ENCODE results near the gene CAMK2G. TPM values are rescaled to one million over a fixed set of nuclear protein-coding genes. Genes with fewer than 3 reads are reported as not detected.

Gene CAMK2G
- total RNA-seq, 2 experiments from 2014 or later: 15.8 to 16.2 TPM

GRCh38 chr10:73796035-73796434 is 78.3 kb downstream of the CAMK2G start:
- ChIA-PET POLR2A (interaction anchor here (2.2 kb wide), 1 partner anchor 10 kb away, joined by 7 read pairs; the partner anchor contains the start of gene ZSWIM8), CTCF (interaction anchor here (0.8 to 1.3 kb wide), 2 partner anchors 10 to 27 kb away, joined by 3 to 5 read pairs; partner anchors contain the start of gene ZSWIM8)

DNA sequence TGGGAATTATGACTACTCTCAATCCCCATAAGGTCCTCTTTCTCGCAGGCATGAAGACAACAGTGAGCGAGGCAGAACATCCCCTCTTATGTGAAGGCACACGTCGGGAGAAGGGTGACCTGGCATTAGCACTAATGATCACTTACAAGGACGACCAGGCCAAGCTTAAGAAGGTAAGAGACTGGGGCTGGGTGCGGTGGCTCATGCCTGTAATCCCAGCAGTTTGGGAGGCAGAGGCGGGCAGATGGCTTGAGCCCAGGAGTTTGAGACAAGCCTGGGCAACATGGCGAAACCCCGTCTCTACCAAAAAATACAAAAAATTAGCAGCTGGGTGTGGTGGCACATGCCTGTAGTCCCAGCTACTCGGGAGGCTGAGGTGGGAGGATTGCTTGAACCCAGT is 78.9 kb downstream of the CAMK2G start:
- POLR2A ChIA-PET: interaction anchor here (0.6 to 2.2 kb wide), 2 partner anchors 10 to 19 kb away, joined by 7 read pairs; partner anchors contain the start of gene ZSWIM8
- CTCF ChIA-PET: interaction anchor here (0.8 to 1.3 kb wide), 2 partner anchors 10 to 26 kb away, joined by 3 to 5 read pairs; partner anchors contain the start of gene ZSWIM8

GRCh38 chr10:73793456-73793855 is 80.9 kb downstream of the CAMK2G start:
- CTCF ChIA-PET: no interaction called here

GRCh38 chr10:73791871-73792400 is 82.4 kb downstream of the CAMK2G start:
- ChIA-PET CTCF (no interaction called here), POLR2A (interaction anchor here (0.6 to 0.7 kb wide), 2 partner anchors 11 to 12 kb away, joined by 3 to 8 read pairs; no protein-coding TSS in a partner anchor)

More at GRCh38 chr10:73793456-73793855, 80.9 kb downstream of the CAMK2G start:
- POLR2A ChIA-PET: no interaction called here

GRCh38 chr10:73790886-73791625 is 83.3 kb downstream of the CAMK2G start:
- CTCF ChIA-PET: no interaction called here
- POLR2A ChIA-PET: no interaction called here

- CTCF ChIA-PET: interaction anchor here (1.2 kb wide), 1 partner anchor 11 kb away, joined by 3 read pairs; no protein-coding TSS in a partner anchor
Measured at GRCh38 chr10:73789659-73790055, 84.7 kb downstream of the CAMK2G start.

DNA sequence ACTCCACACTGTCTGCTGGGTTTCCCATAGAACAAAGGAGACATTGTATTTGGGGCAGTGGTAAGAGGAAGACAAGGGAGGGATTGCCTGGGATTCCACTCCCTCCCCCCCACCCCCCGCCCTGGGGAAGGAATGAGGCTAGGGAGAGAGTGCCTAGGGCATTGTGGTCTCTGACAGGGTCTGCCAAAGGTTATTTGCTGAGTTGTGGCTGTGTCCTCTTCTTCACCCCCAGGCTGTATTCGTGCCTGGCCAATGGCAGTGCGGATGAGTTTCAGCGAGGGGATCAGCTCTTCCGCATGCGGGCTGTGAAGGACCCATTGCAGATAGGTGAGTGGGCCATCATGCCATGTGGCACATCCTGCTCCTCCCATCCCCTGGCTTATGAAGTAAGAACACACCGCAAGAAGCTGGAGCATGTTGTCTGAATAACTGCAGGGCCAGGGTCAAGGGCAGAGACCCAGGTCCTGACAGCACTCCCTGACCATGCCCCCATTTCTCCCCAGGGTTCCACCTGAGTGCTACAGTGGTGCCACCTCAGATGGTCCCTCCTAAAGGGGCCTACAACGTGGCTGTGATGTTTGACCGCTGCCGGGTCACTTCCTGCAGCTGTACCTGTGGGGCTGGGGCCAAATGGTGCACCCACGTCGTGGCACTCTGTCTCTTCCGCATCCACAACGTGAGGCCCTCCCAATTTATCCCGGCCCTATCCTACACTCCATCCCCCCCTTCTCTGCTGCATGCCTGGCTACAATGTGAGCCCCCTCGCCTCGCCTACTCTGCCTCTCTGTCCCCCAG is 85.3 kb downstream of the CAMK2G start:
- ChIA-PET CTCF (interaction anchor here (1.2 to 1.3 kb wide), 2 partner anchors 10 to 17 kb away, joined by 3 read pairs; no protein-coding TSS in a partner anchor), POLR2A (interaction anchor here (0.5 to 0.6 kb wide), 2 partner anchors 10 to 387 kb away, joined by 3 to 4 read pairs; no protein-coding TSS in a partner anchor)

More at GRCh38 chr10:73789659-73790055, 84.7 kb downstream of the CAMK2G start:
- POLR2A ChIA-PET: interaction anchor here (0.5 to 0.6 kb wide), 2 partner anchors 10 to 387 kb away, joined by 3 to 4 read pairs; no protein-coding TSS in a partner anchor

DNA sequence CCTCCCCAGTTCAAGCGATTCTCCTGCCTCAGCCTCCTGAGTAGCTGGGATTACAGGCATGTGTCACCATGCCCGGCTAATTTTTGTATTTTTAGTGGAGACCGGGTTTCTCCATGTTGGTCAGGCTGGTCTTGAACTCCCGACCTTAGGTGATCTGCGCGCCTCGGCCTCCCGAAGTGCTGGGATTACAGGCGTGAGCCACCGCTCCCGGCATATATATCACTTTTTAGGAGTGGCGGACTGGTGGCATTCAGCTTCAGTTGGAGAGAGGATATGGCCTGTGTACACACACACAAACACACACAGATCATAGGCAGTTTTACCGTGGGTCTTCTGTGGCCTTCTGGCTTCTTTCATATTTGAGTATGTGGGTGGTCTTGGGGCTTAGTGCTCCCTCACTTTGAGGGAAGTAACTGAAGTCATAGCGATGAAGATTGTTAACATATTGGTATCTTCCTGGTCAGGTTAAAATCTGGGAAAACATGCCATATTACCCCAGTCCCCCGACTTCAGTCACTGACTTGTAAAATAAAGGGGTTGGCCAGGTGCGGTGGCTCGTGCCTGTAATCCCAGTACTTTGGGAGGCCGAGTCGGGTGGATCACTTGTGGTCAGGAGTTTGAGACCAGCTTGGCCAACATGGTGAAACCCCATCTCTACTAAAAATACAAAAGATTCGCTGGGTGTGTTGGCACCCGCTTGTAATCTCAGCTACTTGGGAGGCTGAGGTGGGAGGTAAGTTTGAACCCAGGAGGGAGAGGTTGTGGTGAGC is 87.1 kb downstream of the CAMK2G start:
- ChIA-PET CTCF (interaction anchor here (1.3 kb wide), 1 partner anchor 57 kb away, joined by 4 read pairs; no protein-coding TSS in a partner anchor), POLR2A (interaction anchor here (0.6 to 2.0 kb wide), 5 partner anchors 14 to 709 kb away, joined by 3 to 10 read pairs (median 4); no protein-coding TSS in a partner anchor)

- ChIA-PET CTCF (interaction anchor here (1.3 kb wide), 2 partner anchors 9 to 56 kb away, joined by 3 to 4 read pairs; no protein-coding TSS in a partner anchor), POLR2A (interaction anchor here (0.7 to 2.0 kb wide), 4 partner anchors 13 to 638 kb away, joined by 4 to 10 read pairs (median 7); no protein-coding TSS in a partner anchor)
Measured at GRCh38 chr10:73786512-73786885, 87.9 kb downstream of the CAMK2G start.

GRCh38 chr10:73785721-73786511 is 88.4 kb downstream of the CAMK2G start:
- ChIA-PET POLR2A (interaction anchor here (0.7 to 2.0 kb wide), 5 partner anchors 9 to 639 kb away, joined by 4 to 10 read pairs (median 7); no protein-coding TSS in a partner anchor), CTCF (interaction anchor here (0.9 to 1.7 kb wide), 4 partner anchors 10 to 93 kb away, joined by 3 to 4 read pairs (median 4); no protein-coding TSS in a partner anchor)

- CTCF ChIA-PET: interaction anchor here (0.9 to 1.7 kb wide), 3 partner anchors 10 to 94 kb away, joined by 3 to 4 read pairs (median 4); no protein-coding TSS in a partner anchor
- POLR2A ChIA-PET: interaction anchor here (1.2 to 2.0 kb wide), 3 partner anchors 10 to 25 kb away, joined by 7 to 10 read pairs (median 9); no protein-coding TSS in a partner anchor
Measured at GRCh38 chr10:73785211-73785720, 89.1 kb downstream of the CAMK2G start, which contains the start of gene ZSWIM8. Gene ZSWIM8 (plus strand): TSS chr10:73785606. CDS start chr10:73785879, 273 bp downstream.

DNA sequence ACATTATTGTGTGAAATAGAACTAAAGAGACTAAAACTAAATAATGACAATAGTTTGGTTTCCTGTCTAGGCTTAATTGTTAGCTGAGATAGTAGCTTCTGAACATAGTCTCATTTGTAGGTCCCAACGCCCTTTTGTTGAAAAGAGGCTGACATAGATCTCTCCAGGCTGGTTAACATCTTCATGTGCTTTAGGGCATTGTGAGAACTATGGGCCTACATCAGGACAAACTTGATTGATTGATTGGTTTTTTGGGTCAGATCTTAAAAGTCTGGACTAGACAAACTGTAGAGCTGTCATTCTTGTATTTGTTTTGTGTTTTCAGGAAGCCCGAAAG is 91.6 kb downstream of the CAMK2G start:
- ChIA-PET CTCF (interaction anchor here (2.9 kb wide), 1 partner anchor 10 kb away, joined by 13 read pairs; a partner anchor contains a TSS), POLR2A (no interaction called here)

DNA sequence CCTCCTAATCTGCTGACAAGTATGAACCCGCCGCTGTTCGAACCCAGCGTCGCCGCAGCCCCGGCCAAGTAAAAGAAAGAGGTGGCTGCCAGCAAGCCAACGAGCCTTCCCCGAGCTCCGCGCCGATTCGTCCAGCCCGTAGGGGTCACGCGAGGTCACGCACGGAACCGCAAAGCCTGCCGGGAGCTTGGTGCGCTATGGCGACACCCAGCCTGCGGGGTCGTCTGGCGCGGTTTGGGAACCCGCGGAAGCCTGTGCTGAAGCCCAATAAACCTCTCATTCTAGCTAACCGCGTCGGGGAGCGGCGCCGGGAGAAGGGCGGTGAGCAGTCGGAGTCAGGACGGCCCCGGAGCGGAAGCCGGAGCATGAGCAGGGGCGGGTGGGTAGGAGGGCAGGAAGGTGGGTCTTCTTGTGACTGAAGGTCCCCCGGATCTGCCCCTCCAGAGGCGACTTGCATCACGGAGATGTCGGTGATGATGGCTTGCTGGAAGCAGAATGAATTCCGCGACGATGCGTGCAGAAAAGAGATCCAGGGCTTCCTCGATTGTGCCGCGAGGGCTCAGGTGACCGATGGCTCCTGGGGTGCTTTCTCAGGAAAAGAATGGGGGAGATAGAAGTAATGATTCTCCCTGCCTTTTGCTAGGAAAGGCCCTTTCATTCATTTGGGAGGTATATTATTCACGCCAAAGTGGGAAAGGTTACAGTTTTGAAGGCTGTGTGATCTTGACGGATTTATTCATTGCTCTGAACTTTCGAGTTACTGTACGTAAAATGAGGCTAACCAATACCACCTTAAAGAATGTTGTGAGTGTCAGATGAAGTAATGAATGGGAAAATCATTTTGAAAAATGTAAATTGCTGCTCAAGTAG is 92.2 kb downstream of the CAMK2G start, which contains the start of gene CHCHD1:
Gene CHCHD1, plus strand, starts transcription at position 170 of the 870 bp plus-strand sequence. Its CDS starts 28 bp downstream, at position 198.
- POLR2A ChIA-PET: interaction anchor here (0.8 to 2.0 kb wide), 4 partner anchors 10 to 39 kb away, joined by 3 to 20 read pairs (median 6); a partner anchor contains a TSS
- CTCF ChIA-PET: interaction anchor here (2.9 kb wide), 1 partner anchor 10 kb away, joined by 13 read pairs; a partner anchor contains a TSS

DNA sequence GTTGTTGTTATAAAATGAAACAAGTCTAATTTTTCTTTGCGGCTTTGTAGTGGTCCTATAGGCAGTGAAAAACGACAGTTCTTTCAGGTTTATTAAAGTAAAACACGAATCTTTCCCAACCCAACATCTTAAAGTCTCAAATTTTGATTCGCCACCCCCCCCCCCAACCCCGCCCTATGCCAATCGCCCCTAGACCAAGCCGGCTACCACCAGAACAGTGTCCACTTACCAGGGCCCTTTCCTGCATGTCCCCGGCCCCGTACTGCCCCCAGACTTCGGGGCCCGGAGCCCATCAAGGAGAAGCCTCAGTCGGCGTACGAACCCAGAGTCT is 92.8 kb downstream of the CAMK2G start:
- ChIA-PET POLR2A (interaction anchor here (0.8 to 2.0 kb wide), 5 partner anchors 9 to 38 kb away, joined by 3 to 20 read pairs (median 5); a partner anchor contains a TSS), CTCF (interaction anchor here (0.9 to 2.9 kb wide), 3 partner anchors 9 to 29 kb away, joined by 4 to 13 read pairs (median 4); a partner anchor contains a TSS)

- ChIA-PET CTCF (interaction anchor here (0.5 to 2.9 kb wide), 5 partner anchors 9 to 393 kb away, joined by 3 to 13 read pairs (median 4); a partner anchor contains a TSS), POLR2A (interaction anchor here (0.5 to 2.0 kb wide), 6 partner anchors 9 to 36 kb away, joined by 3 to 20 read pairs (median 4); a partner anchor contains a TSS)
Measured at GRCh38 chr10:73780966-73781365, 93.4 kb downstream of the CAMK2G start.

All from activated CD8-positive, alpha-beta memory T cell treated with anti-CD3 and anti-CD28 coated beads for 36 hours (primary cell).